H1 (cell line): ENCODE results near the gene PECR. TPM values are rescaled to one million over a fixed set of nuclear protein-coding genes. Genes with fewer than 3 reads are reported as not detected.
"Not testable (repeated sequence)": the region's sequence is repeated elsewhere in the genome, so short reads cannot be mapped to it uniquely, and the experiment has no call there.

Source experiments
- CTCF ChIA-PET: fragments of 300-600 bp; sonication (Branson Sonifier 250); formaldehyde crosslinking; loops from one replicate; lab custom pipeline; 2021; ENCODE audit not compliant: partially characterized antibody; lab: Charles Lee
- POLR2A ChIA-PET: fragments of 300-600 bp; sonication (Branson Sonifier 250); formaldehyde crosslinking; loops from one replicate; lab custom pipeline; 2021; ENCODE audit warnings: inconsistent platforms; ENCODE audit not compliant: partially characterized antibody; lab: Charles Lee
- DNase-seq, 2 experiments: peaks; one replicate each; pipeline versions ENCODE4 v3.0.0 to v3.0.0-alpha.2; 2010 to 2022; ENCODE audit warnings: low spot score in 2 of 2, low read depth in 1 of 2, mixed read lengths in 1 of 2
- FAIRE-seq: peaks from 2 replicates; lab custom pipeline; 2011; peaks lifted over from hg19 to GRCh38; lab: Jason Lieb, UNC
- H2AFZ ChIP-seq: 2 replicates; pipeline ENCODE4 v1.8.1; 2012; ENCODE audit warnings: low read length, inconsistent platforms
- H2AK5ac ChIP-seq: 2 replicates; pipeline ENCODE4 v1.6.1; 2013; ENCODE audit warnings: low read depth, low read length
- H2BK120ac ChIP-seq: replicated peaks from 2 replicates; pipeline ENCODE3; 2013; ENCODE audit warnings: low read depth, low read length, inconsistent platforms
- H2BK12ac ChIP-seq: 2 replicates; pipeline ENCODE4 v1.6.1; 2013; ENCODE audit warnings: low read depth, low read length
- H2BK15ac ChIP-seq: 2 replicates; pipeline ENCODE4 v1.6.1; 2013; ENCODE audit warnings: low read length
- H2BK20ac ChIP-seq: 2 replicates; pipeline ENCODE4 v1.6.1; 2013; ENCODE audit warnings: low read length
- H2BK5ac ChIP-seq: 2 replicates; pipeline ENCODE4 v1.6.1; 2013; ENCODE audit warnings: low read depth, low read length
- H3K14ac ChIP-seq: 2 replicates; pipeline ENCODE4 v1.6.1; 2013; ENCODE audit warnings: inconsistent platforms; ENCODE audit not compliant: insufficient read length
- H3K18ac ChIP-seq: 2 replicates; pipeline ENCODE4 v1.6.1; 2013; ENCODE audit warnings: low read length; ENCODE audit errors: extremely low read depth
- H3K23ac ChIP-seq: 2 replicates; pipeline ENCODE4 v1.6.1; 2013; ENCODE audit warnings: inconsistent platforms; ENCODE audit not compliant: insufficient read length
- H3K23me2 ChIP-seq: 2 replicates; pipeline ENCODE4 v1.6.1; 2013; ENCODE audit warnings: low read depth, low read length
- H3K27ac ChIP-seq: 2 replicates; pipeline ENCODE4 v1.6.1; 2011; ENCODE audit warnings: low read depth, low read length, inconsistent platforms
- H3K27me3 ChIP-seq, 4 experiments: replicated peaks in 1 of 4; 1 replicate in 1 of 4; 2 replicates in 3 of 4; pipeline versions ENCODE4 v1.6.1 to v1.8.1; 2011 to 2013; ENCODE audit warnings: low read length in 3 of 4, mild to moderate bottlenecking in 3 of 4, inconsistent platforms in 2 of 4, mixed read lengths in 2 of 4, moderate library complexity in 1 of 4; ENCODE audit not compliant: control insufficient read depth in 3 of 4, insufficient read depth in 3 of 4; ENCODE audit errors: extremely low read depth in 1 of 4
- H3K36me3 ChIP-seq, 4 experiments: 2 replicates each; pipeline versions ENCODE4 v1.6.1 to v1.8.1; 2011 to 2013; ENCODE audit warnings: mild to moderate bottlenecking in 4 of 4, low read length in 3 of 4, moderate library complexity in 2 of 4, control low read depth in 1 of 4, inconsistent platforms in 1 of 4; ENCODE audit not compliant: insufficient read depth in 4 of 4, control insufficient read depth in 2 of 4
- H3K4ac ChIP-seq: replicated peaks from 2 replicates; pipeline ENCODE3; 2013; ENCODE audit warnings: low read length, low read depth, mixed read lengths, inconsistent platforms; ENCODE audit not compliant: insufficient read length
- H3K4me1 ChIP-seq, 4 experiments: replicated peaks in 1 of 4; 1 replicate in 1 of 4; 2 replicates in 3 of 4; pipeline versions ENCODE4 v1.6.1 to v1.8.1; 2011 to 2013; ENCODE audit warnings: low read length in 3 of 4, inconsistent platforms in 2 of 4, mixed read lengths in 1 of 4; ENCODE audit not compliant: insufficient read depth in 4 of 4, control insufficient read depth in 3 of 4
- H3K4me2 ChIP-seq, 2 experiments: 2 replicates each; pipeline versions ENCODE4 v1.6.1 to v1.8.1; 2011 to 2013; ENCODE audit warnings: low read depth in 2 of 2, low read length in 2 of 2, control low read depth in 1 of 2, inconsistent platforms in 1 of 2, mild to moderate bottlenecking in 1 of 2; ENCODE audit not compliant: insufficient read depth in 1 of 2
- H3K4me3 ChIP-seq, 4 experiments: fragments of 200-600, 300-600 bp in 1 of 4; sonication (generic), shearing (Covaris generic), sonication (Bioruptor Twin) in 1 of 4; 2 replicates each; pipeline versions ENCODE4 v1.5.1 to v1.8.1; 2011 to 2016; ENCODE audit warnings: low read length in 4 of 4, low read depth in 3 of 4, control low read depth in 2 of 4, inconsistent platforms in 2 of 4, mild to moderate bottlenecking in 2 of 4, mixed read lengths in 1 of 4, moderate library complexity in 1 of 4; ENCODE audit not compliant: insufficient read depth in 2 of 4; ENCODE audit errors: extremely low read depth in 1 of 4
- H3K56ac ChIP-seq: replicated peaks from 2 replicates; pipeline ENCODE3; 2013; ENCODE audit warnings: low read depth, mild to moderate bottlenecking, mixed read lengths, low read length, inconsistent platforms; ENCODE audit not compliant: insufficient read length
- H3K79me1 ChIP-seq: 2 replicates; pipeline ENCODE4 v1.6.1; 2013; ENCODE audit warnings: low read depth, low read length, control low read depth
- H3K79me2 ChIP-seq, 2 experiments: 2 replicates each; pipeline versions ENCODE4 v1.6.1 to v1.8.1; 2012 to 2013; ENCODE audit warnings: low read length in 2 of 2, mild to moderate bottlenecking in 2 of 2, inconsistent platforms in 1 of 2; ENCODE audit not compliant: insufficient read depth in 2 of 2, control insufficient read depth in 1 of 2
- H3K9ac ChIP-seq, 4 experiments: replicated peaks in 1 of 4; 1 replicate in 1 of 4; 2 replicates in 3 of 4; pipeline versions ENCODE4 v1.6.1 to v1.8.1; 2011 to 2013; ENCODE audit warnings: low read depth in 3 of 4, low read length in 3 of 4, control low read depth in 2 of 4, mild to moderate bottlenecking in 2 of 4, moderate library complexity in 2 of 4, inconsistent platforms in 1 of 4; ENCODE audit errors: extremely low read depth in 1 of 4
- H3K9me3 ChIP-seq, 2 experiments: 2 replicates each; pipeline versions ENCODE4 v1.6.1 to v1.8.1; 2012 to 2013; ENCODE audit warnings: mild to moderate bottlenecking in 2 of 2, moderate library complexity in 2 of 2, control low read depth in 1 of 2, inconsistent platforms in 1 of 2, low read depth in 1 of 2, low read length in 1 of 2, mixed read lengths in 1 of 2; ENCODE audit not compliant: insufficient read depth in 2 of 2
- H4K20me1 ChIP-seq, 2 experiments: replicated peaks in 1 of 2; 2 replicates each; pipeline versions ENCODE3 to v1.8.1; 2011 to 2013; ENCODE audit warnings: inconsistent platforms in 2 of 2, low read length in 2 of 2, mild to moderate bottlenecking in 1 of 2; ENCODE audit not compliant: insufficient read depth in 2 of 2, control insufficient read depth in 1 of 2
- H4K5ac ChIP-seq: 2 replicates; pipeline ENCODE4 v1.6.1; 2013; ENCODE audit warnings: low read length, low read depth, mixed read lengths, inconsistent platforms; ENCODE audit not compliant: insufficient read length
- H4K8ac ChIP-seq: 2 replicates; pipeline ENCODE4 v1.8.0; 2013; ENCODE audit warnings: mild to moderate bottlenecking, moderate library complexity, low read length, inconsistent platforms; ENCODE audit not compliant: insufficient read depth; ENCODE audit errors: extremely low read depth
- H4K91ac ChIP-seq: replicated peaks from 2 replicates; pipeline ENCODE3; 2013; ENCODE audit warnings: low read length, mixed read lengths, inconsistent platforms; ENCODE audit not compliant: insufficient read length
- EZH2 ChIP-seq: fragments of 200-600 bp; sonication (generic); IDR thresholded peaks from 2 replicates; pipeline ENCODE4 v1.7.1; 2012; ENCODE audit warnings: low read depth, mild to moderate bottlenecking, moderate library complexity, low read length, inconsistent platforms; ENCODE audit not compliant: severe bottlenecking
- FOSL1 ChIP-seq: IDR thresholded peaks from 2 replicates; pipeline ENCODE4 v1.6.1; 2011; ENCODE audit warnings: mild to moderate bottlenecking, low read depth, low read length, moderate library complexity; ENCODE audit not compliant: insufficient read depth
- POU5F1 ChIP-seq: IDR thresholded peaks from 2 replicates; pipeline ENCODE4 v1.6.1; 2011; ENCODE audit warnings: low read depth, mild to moderate bottlenecking, low read length, moderate library complexity
- SAP30 ChIP-seq: fragments of 300-600 bp; sonication (generic); IDR thresholded peaks from 2 replicates; pipeline ENCODE4 v1.7.1; 2012; ENCODE audit warnings: low read length, moderate library complexity, mild to moderate bottlenecking, inconsistent platforms; ENCODE audit not compliant: insufficient read depth, insufficient replicate concordance
- SIX5 ChIP-seq: IDR thresholded peaks from 2 replicates; pipeline ENCODE4 v1.6.1; 2011; ENCODE audit warnings: mild to moderate bottlenecking, low read depth, low read length
- TEAD4 ChIP-seq: IDR thresholded peaks from 2 replicates; pipeline ENCODE4 v1.6.1; 2012; ENCODE audit warnings: low read depth, low read length, inconsistent platforms, mixed read lengths
- WGBS, 2 experiments: shearing (Covaris generic) in 1 of 2; methylation state at CpG; one replicate each; pipeline versions ENCODE4 v1.1.6 to v1.1.7; 2013 to 2015; ENCODE audit warnings: low lambda C conversion rate in 2 of 2, mixed read lengths in 2 of 2, inconsistent platforms in 1 of 2, low coverage in 1 of 2, missing lambda C conversion rate in 1 of 2; ENCODE audit not compliant: insufficient replicate concordance in 2 of 2, insufficient coverage in 1 of 2, insufficient read length in 1 of 2; ENCODE audit errors: extremely low coverage in 1 of 2, missing lambda C conversion rate in 1 of 2; 5-methylcytosine and 5-hydroxymethylcytosine counted together
- polyA plus RNA-seq, 7 experiments: library from polyadenylated mRNA; depleted of rRNA in 3 of 7; stranded (reverse) in 5 of 7; unstranded in 2 of 7; fragments of >200 nt in 5 of 7; fragments of 200-250 nt in 2 of 7; gene quantifications; 1 replicate in 5 of 7; 2 replicates in 1 of 7; 4 replicates in 1 of 7; pipeline versions ENCODE4 v1.2.1 to v1.2.3, GENCODE V29; 2011 to 2013; ENCODE audit warnings: missing spikeins in 2 of 7, mixed read lengths in 2 of 7
- total RNA-seq: library from RNA; stranded (reverse); fragmentation: NEBNext Ultra II Directional; extraction: Animal tissue kit (Norgen Biotek cat#: 25700); gene quantifications from 2 replicates; pipeline ENCODE4 v1.2.1, GENCODE V29; 2021
- TF ChIP-seq, protein P1 (sequence below): IDR thresholded peaks from 2 replicates; pipeline ENCODE4 v1.6.1; 2012; ENCODE audit warnings: low read length, inconsistent platforms

The PECR gene
- total and polyA plus RNA-seq, 2 of the 8 experiments (the other 6 are each of a cell fraction or from before 2014, with no cell fraction given), result 15.9 to 19.2 TPM

DNA sequence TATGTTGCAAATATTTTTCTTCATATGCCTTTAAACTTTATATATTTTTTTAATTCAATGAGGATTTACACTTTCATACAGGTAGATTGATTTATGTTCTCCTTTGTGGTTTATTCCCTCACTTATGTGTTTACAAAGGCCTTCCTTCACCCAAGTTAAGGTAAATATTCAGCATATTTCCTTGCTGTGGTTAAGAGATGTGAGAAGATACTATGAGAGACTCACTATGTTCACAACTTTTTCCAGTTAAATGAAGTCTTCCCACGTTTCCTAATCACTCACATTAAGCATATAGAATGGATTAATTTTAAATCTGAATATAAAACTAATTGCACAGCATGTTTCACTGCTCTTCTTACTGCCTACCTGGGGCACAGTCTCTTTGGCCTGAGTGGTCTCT lies 597 bp downstream of the PECR start (continued):
- TF ChIP-seq FOSL1 (no peak), SAP30 (no peak), POU5F1 (no peak), TEAD4 (no peak), SIX5 (no peak), EZH2 (no peak)
- TF ChIP-seq, protein P1, sequence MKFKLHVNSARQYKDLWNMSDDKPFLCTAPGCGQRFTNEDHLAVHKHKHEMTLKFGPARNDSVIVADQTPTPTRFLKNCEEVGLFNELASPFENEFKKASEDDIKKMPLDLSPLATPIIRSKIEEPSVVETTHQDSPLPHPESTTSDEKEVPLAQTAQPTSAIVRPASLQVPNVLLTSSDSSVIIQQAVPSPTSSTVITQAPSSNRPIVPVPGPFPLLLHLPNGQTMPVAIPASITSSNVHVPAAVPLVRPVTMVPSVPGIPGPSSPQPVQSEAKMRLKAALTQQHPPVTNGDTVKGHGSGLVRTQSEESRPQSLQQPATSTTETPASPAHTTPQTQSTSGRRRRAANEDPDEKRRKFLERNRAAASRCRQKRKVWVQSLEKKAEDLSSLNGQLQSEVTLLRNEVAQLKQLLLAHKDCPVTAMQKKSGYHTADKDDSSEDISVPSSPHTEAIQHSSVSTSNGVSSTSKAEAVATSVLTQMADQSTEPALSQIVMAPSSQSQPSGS, result no peak

DNA sequence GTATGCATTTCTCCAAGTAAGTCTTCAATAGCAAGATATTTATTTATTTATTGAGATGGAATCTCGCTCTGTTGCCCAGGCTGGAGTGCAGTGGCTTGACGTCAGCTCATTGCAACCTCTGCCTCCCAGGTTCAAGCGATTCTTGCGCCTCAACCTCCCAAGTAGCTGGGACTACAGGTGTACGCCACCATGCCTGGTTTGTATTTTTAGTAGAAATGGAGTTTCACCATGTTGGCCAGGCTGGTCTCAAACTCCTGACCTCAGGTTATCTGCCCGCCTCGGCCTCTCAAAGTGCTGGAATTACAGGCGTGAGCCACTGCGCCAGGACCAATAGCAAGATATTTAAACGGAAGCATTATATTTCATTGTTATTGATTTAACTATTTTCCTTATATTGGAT lies 1.6 kb downstream of the PECR start:
- H2AK5ac ChIP-seq, H2AFZ ChIP-seq, H3K56ac ChIP-seq, H3K23me2 ChIP-seq, FAIRE-seq, H2BK5ac ChIP-seq, H2BK12ac ChIP-seq, H3K9ac ChIP-seq, H4K8ac ChIP-seq, H3K23ac ChIP-seq, H3K14ac ChIP-seq, H2BK120ac ChIP-seq, H3K9me3 ChIP-seq, H4K91ac ChIP-seq, H2BK20ac ChIP-seq, H2BK15ac ChIP-seq, H3K27ac ChIP-seq, H4K5ac ChIP-seq, H4K20me1 ChIP-seq, H3K79me1 ChIP-seq, H3K4me2 ChIP-seq, H3K18ac ChIP-seq, H3K36me3 ChIP-seq, H3K4ac ChIP-seq, CTCF ChIA-PET, H3K27me3 ChIP-seq, DNase-seq: not testable (repeated sequence)
- POLR2A ChIA-PET, result interaction anchor here (5.6 kb wide), 1 partner anchor 31 kb away, joined by 73 read pairs; the partner anchor contains the start of gene XRCC5
- Histone ChIP-seq H3K4me1 (peaks cover 3 to 15% (median 14%) of the 10 kb centered on the region in 4 experiments; a peak in 5 of 7 replicates), H3K79me2 (peaks cover 0 to 16% of the 10 kb centered on the region in 2 experiments; a peak in 1 of 4 replicates), H3K4me3 (peak overlapping the region in 1 of 4 experiments; percentile 92; a peak in 1 of 8 replicates)
- WGBS, 2 experiments, result 94% methylated on average over 10 of the region's 10 CpGs; no CpG with 5 or more reads in 1 of the 2 experiments
